Measurements from ENCODE around the gene PRKCB. TPM values are rescaled to one million over a fixed set of nuclear protein-coding genes. Genes with fewer than 3 reads are reported as not detected.

The PRKCB gene
- total RNA-seq (ENCODE audit: unreplicated experiment): 28.7 TPM
- long read RNA-seq, full-length matches to known transcripts: 2 of 9 reads
- long read RNA-seq, partial matches to known transcripts: 5 of 9 reads
- long read RNA-seq, other reads (novel, unspliced or antisense): 2 of 9 reads

GRCh38 chr16:23835390-23836077, at the start of gene PRKCB:
PRKCB (plus strand) TSS chr16:23835983.
- peak; percentile 89 for DNase-seq (ENCODE audit: low spot score)
- peaks cover 11% of the 10 kb centered on the region for H3K27me3 Mint-ChIP-seq (ENCODE audit: unreplicated experiment)

GRCh38 chr16:23786964-23787561, 48.7 kb upstream of the PRKCB start:
- no peak for TF ChIP-seq CTCF (IDR thresholded peaks at IDR 0.05; ENCODE audit: unreplicated experiment)
- Mint-ChIP-seq H3K36me3 (ENCODE audit: low read depth, unreplicated experiment) (no peaks in the 10 kb centered on the region), H3K4me1 (ENCODE audit: unreplicated experiment) (no peaks in the 10 kb centered on the region), H3K9me3 (ENCODE audit: unreplicated experiment) (no peaks in the 10 kb centered on the region), H3K27ac (ENCODE audit: unreplicated experiment) (no peak overlapping the region), H3K4me3 (ENCODE audit: unreplicated experiment) (no peak overlapping the region), H3K27me3 (ENCODE audit: unreplicated experiment) (no peaks in the 10 kb centered on the region)
- no peak for DNase-seq (ENCODE audit: low spot score)

More at GRCh38 chr16:23835390-23836077, at the start of gene PRKCB:
- H3K9me3 Mint-ChIP-seq (ENCODE audit: unreplicated experiment): peaks cover 2% of the 10 kb centered on the region
- peak within 1 kb of the TSS; percentile 91 for H3K4me3 Mint-ChIP-seq (ENCODE audit: unreplicated experiment)
- H3K27ac Mint-ChIP-seq (ENCODE audit: unreplicated experiment): no peak within 1 kb of the TSS
- peaks cover 7% of the 10 kb centered on the region for H3K36me3 Mint-ChIP-seq (ENCODE audit: low read depth, unreplicated experiment)
- no peak for TF ChIP-seq CTCF (IDR thresholded peaks at IDR 0.05; ENCODE audit: unreplicated experiment)
- H3K4me1 Mint-ChIP-seq (ENCODE audit: unreplicated experiment): peaks cover 22% of the 10 kb centered on the region

DNA sequence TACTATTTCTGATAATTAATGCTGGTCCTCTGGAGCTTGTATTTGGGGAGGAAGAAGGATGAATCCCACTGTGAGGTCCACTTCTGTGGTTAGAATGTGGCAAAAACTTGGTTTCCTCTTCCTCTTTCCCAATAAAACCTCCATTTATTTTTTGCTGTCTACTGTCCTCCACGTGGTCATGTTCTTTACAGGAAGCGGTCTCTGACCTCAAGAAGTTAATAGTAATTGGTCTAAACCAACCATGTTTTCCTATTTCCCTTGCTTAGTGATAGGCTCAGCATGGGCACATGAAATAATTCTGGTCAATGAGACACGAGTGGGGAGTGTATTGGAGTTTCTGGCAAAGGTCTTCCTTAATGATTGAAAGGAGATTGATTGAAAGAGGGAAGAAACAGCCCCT, 47.1 kb upstream of the PRKCB start:
- no peak for DNase-seq (ENCODE audit: low spot score)
- Mint-ChIP-seq H3K9me3 (ENCODE audit: unreplicated experiment) (no peaks in the 10 kb centered on the region), H3K36me3 (ENCODE audit: low read depth, unreplicated experiment) (no peaks in the 10 kb centered on the region), H3K27ac (ENCODE audit: unreplicated experiment) (no peak overlapping the region), H3K4me1 (ENCODE audit: unreplicated experiment) (no peaks in the 10 kb centered on the region), H3K27me3 (ENCODE audit: unreplicated experiment) (no peaks in the 10 kb centered on the region), H3K4me3 (ENCODE audit: unreplicated experiment) (no peak overlapping the region)
- no peak for TF ChIP-seq CTCF (IDR thresholded peaks at IDR 0.05; ENCODE audit: unreplicated experiment)

DNA sequence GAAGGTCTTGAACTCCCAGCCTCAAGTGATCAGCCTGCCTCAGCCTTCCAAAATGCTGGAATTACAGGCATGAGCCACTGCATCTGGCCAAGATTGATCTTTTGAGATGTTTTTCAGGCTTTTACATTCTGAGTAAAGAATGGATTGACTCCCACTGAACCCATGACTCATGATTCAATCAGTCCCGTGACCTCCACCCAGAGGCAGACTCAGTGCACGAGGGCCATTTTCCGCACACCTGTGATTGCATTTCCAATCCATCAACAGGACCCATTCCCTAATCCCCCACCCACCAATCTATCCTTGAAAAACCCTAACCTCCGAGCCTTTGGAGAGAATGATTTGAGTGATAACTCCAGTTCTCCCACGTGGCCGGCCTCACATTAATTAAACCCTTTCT, 40.4 kb upstream of the PRKCB start:
- Mint-ChIP-seq H3K4me1 (ENCODE audit: unreplicated experiment) (no peaks in the 10 kb centered on the region), H3K4me3 (ENCODE audit: unreplicated experiment) (no peak overlapping the region), H3K27me3 (ENCODE audit: unreplicated experiment) (no peaks in the 10 kb centered on the region), H3K9me3 (ENCODE audit: unreplicated experiment) (no peaks in the 10 kb centered on the region), H3K36me3 (ENCODE audit: low read depth, unreplicated experiment) (no peaks in the 10 kb centered on the region), H3K27ac (ENCODE audit: unreplicated experiment) (no peak overlapping the region)
- TF ChIP-seq CTCF (IDR thresholded peaks at IDR 0.05; ENCODE audit: unreplicated experiment): no peak
- no peak for DNase-seq (ENCODE audit: low spot score)

GRCh38 chr16:23796941-23797340, 38.8 kb upstream of the PRKCB start:
- Mint-ChIP-seq H3K27me3 (ENCODE audit: unreplicated experiment) (no peaks in the 10 kb centered on the region), H3K9me3 (ENCODE audit: unreplicated experiment) (no peaks in the 10 kb centered on the region), H3K36me3 (ENCODE audit: low read depth, unreplicated experiment) (no peaks in the 10 kb centered on the region), H3K4me1 (ENCODE audit: unreplicated experiment) (no peaks in the 10 kb centered on the region), H3K4me3 (ENCODE audit: unreplicated experiment) (no peak overlapping the region), H3K27ac (ENCODE audit: unreplicated experiment) (no peak overlapping the region)
- no peak for DNase-seq (ENCODE audit: low spot score)
- no peak for TF ChIP-seq CTCF (IDR thresholded peaks at IDR 0.05; ENCODE audit: unreplicated experiment)
